HepG2 (cell line): Measurements from ENCODE around the gene TGM2. TPM values are rescaled to one million over a fixed set of nuclear protein-coding genes. Genes with fewer than 3 reads are reported as not detected.

Experiments
- SMC3 ChIP-seq: IDR thresholded peaks from 2 replicates; pipeline ENCODE4 v1.6.1; 2011; ENCODE audit warnings: low read length, improper control_type of control experiment
- ZNF260 ChIP-seq: sonication (generic); formaldehyde crosslinking; IDR thresholded peaks from 2 replicates; pipeline ENCODE4 v1.4.0; 2020; ENCODE audit warnings: missing genetic modification reagents, low read depth, mild to moderate bottlenecking, borderline replicate concordance
- ZNF550 ChIP-seq: sonication (generic); formaldehyde crosslinking; IDR thresholded peaks from 2 replicates; pipeline ENCODE4 v1.4.0; 2020; ENCODE audit warnings: mild to moderate bottlenecking, missing genetic modification reagents, borderline replicate concordance
- ZNF646 ChIP-seq: sonication (generic); formaldehyde crosslinking; IDR thresholded peaks from 2 replicates; pipeline ENCODE4 v1.9.0; 2021; ENCODE audit warnings: mild to moderate bottlenecking, missing genetic modification reagents
- ZNF678 ChIP-seq: sonication (generic); formaldehyde crosslinking; IDR thresholded peaks from 2 replicates; pipeline ENCODE4 v1.4.0; 2020; ENCODE audit warnings: mild to moderate bottlenecking, missing genetic modification reagents
- ZSCAN29 ChIP-seq: sonication (generic); formaldehyde crosslinking; conservative IDR thresholded peaks from 2 replicates; pipeline ENCODE4 v1.4.0; 2020; ENCODE audit warnings: mild to moderate bottlenecking, missing genetic modification reagents
- polyA plus RNA-seq, 8 experiments: library from polyadenylated mRNA; depleted of rRNA in 3 of 8; stranded (reverse) in 7 of 8; unstranded in 1 of 8; fragments of >200 nt; fragmentation: Illumina TruSeq in 4 of 8; extraction: Trizol in 4 of 8; gene quantifications; 2 replicates each; pipeline versions ENCODE4 v1.2.1 to v1.2.3, GENCODE V29; 2011 to 2016; ENCODE audit warnings: low read depth in 4 of 8, missing spikeins in 1 of 8, mixed read lengths in 1 of 8; ENCODE audit not compliant: insufficient read depth in 1 of 8
- total RNA-seq, 5 experiments: library from RNA; depleted of rRNA; stranded (reverse); fragments of >200 nt; fragmentation: Illumina TruSeq; extraction: Trizol; gene quantifications; 2 replicates each; pipeline ENCODE4 v1.2.3, GENCODE V29; 2016; ENCODE audit warnings: low read depth in 1 of 5
- TF ChIP-seq, protein P1 (sequence below): sonication (generic); formaldehyde crosslinking; IDR thresholded peaks from 2 replicates; pipeline ENCODE4 v1.4.0; 2020; ENCODE audit warnings: mild to moderate bottlenecking, missing genetic modification reagents, borderline replicate concordance
- TF ChIP-seq, protein P2 (sequence below): sonication (generic); formaldehyde crosslinking; IDR thresholded peaks from 2 replicates; pipeline ENCODE4 v1.4.0; 2020; ENCODE audit warnings: missing genetic modification reagents, mild to moderate bottlenecking, borderline replicate concordance

Gene TGM2
- total and polyA plus RNA-seq, 2 of the 13 experiments (the other 11 are each of a cell fraction or from before 2014, with no cell fraction given), result 4.2 to 46.4 TPM

DNA sequence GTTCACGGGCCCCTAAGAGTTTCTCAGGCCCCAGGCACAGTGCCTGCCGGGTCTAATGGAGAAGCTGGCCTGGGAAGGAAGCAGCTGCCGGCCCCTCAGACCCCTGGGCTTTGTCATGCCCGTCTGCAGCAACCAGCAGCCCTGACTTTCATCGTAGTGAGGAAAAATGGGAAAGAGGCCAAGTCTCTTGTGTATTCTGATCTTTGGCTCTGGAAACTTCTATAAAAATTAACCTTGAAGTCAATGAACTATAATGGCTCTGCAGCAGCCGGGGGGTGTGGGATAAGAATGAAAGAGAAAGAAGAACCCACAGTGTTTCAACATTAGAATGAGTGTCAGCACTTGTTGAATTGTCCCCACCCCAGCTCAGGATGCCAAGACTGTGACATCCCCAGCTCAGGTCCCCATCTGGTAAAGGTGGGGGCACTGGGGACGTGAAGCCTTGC lies 12.9 kb downstream of the TGM2 start (continued):
- no peak for TF ChIP-seq ZSCAN29 (CRISPR knock-in tag)
- TF ChIP-seq ZNF550, result no peak
- TF ChIP-seq, protein P1, sequence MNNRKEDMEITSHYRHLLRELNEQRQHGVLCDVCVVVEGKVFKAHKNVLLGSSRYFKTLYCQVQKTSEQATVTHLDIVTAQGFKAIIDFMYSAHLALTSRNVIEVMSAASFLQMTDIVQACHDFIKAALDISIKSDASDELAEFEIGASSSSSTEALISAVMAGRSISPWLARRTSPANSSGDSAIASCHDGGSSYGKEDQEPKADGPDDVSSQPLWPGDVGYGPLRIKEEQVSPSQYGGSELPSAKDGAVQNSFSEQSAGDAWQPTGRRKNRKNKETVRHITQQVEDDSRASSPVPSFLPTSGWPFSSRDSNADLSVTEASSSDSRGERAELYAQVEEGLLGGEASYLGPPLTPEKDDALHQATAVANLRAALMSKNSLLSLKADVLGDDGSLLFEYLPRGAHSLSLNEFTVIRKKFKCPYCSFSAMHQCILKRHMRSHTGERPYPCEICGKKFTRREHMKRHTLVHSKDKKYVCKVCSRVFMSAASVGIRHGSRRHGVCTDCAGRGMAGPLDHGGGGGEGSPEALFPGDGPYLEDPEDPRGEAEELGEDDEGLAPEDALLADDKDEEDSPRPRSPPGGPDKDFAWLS (CRISPR knock-in tag), result no peak
- TF ChIP-seq ZNF260 (CRISPR knock-in tag), result no peak
- TF ChIP-seq ZNF646 (CRISPR knock-in tag), result no peak
- no peak for TF ChIP-seq SMC3
- TF ChIP-seq ZNF678 (CRISPR knock-in tag), result no peak
- TF ChIP-seq, protein P2, sequence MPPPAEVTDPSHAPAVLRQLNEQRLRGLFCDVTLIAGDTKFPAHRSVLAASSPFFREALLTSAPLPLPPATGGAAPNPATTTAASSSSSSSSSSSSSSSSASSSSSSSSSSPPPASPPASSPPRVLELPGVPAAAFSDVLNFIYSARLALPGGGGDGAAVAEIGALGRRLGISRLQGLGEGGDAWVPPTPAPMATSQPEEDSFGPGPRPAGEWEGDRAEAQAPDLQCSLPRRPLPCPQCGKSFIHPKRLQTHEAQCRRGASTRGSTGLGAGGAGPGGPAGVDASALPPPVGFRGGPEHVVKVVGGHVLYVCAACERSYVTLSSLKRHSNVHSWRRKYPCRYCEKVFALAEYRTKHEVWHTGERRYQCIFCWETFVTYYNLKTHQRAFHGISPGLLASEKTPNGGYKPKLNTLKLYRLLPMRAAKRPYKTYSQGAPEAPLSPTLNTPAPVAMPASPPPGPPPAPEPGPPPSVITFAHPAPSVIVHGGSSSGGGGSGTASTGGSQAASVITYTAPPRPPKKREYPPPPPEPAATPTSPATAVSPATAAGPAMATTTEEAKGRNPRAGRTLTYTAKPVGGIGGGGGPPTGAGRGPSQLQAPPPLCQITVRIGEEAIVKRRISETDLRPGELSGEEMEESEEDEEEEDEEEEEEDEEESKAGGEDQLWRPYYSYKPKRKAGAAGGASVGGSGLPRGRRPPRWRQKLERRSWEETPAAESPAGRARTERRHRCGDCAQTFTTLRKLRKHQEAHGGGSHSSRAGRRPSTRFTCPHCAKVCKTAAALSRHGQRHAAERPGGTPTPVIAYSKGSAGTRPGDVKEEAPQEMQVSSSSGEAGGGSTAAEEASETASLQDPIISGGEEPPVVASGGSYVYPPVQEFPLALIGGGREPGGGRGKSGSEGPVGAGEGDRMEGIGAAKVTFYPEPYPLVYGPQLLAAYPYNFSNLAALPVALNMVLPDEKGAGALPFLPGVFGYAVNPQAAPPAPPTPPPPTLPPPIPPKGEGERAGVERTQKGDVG (CRISPR knock-in tag), result peak; percentile 2; the same call in 1 of the 2 replicates
- TF ChIP-seq, all 625 proteins: peak for 4
